Activated CD8-positive, alpha-beta T cell treated with anti-CD3 and anti-CD28 coated beads, Interleukin-2, amount 10 ng/mL, durations not matched to agents 7 days and 5 days (primary cell): ENCODE data around the gene KIF26B. TPM values are rescaled to one million over a fixed set of nuclear protein-coding genes. Genes with fewer than 3 reads are reported as not detected.

Source experiments
- ATAC-seq: fragments of 150-1000 bp; cut with Tn5 transposase; one replicate; pipeline ENCODE4 v1.10.0; 2021; ENCODE audit warnings: moderate library complexity
- CTCF ChIA-PET: fragments of 350-600 bp; sonication (Branson Sonifier 250); formaldehyde crosslinking; loops from one replicate; lab custom pipeline; 2021; ENCODE audit warnings: antibody characterized with exemption; lab: Charles Lee
- POLR2A ChIA-PET: fragments of 350-600 bp; sonication (Branson Sonifier 250); formaldehyde crosslinking; loops from one replicate; lab custom pipeline; 2021; ENCODE audit warnings: antibody characterized with exemption; lab: Charles Lee
- DNase-seq: peaks from one replicate; pipeline ENCODE4 v3.0.0-alpha.2; 2020
- H3K27ac Mint-ChIP-seq: one replicate; pipeline ENCODE4 v1.8.0; 2021; ENCODE audit warnings: mild to moderate bottlenecking, mixed read lengths
- H3K27me3 Mint-ChIP-seq: one replicate; pipeline ENCODE4 v1.8.0; 2021; ENCODE audit warnings: low read depth, mixed read lengths
- H3K36me3 Mint-ChIP-seq: one replicate; pipeline ENCODE4 v1.8.0; 2021; ENCODE audit warnings: low read depth, mixed read lengths
- H3K4me1 Mint-ChIP-seq: one replicate; pipeline ENCODE4 v1.8.0; 2021; ENCODE audit warnings: low read depth, mixed read lengths
- H3K4me3 Mint-ChIP-seq: one replicate; pipeline ENCODE4 v1.8.0; 2021; ENCODE audit warnings: mild to moderate bottlenecking, mixed read lengths
- H3K9me3 Mint-ChIP-seq: one replicate; pipeline ENCODE4 v1.8.0; 2022; ENCODE audit warnings: mixed read lengths; ENCODE audit not compliant: insufficient read depth
- total RNA-seq, 2 experiments: library from RNA; stranded (reverse); gene quantifications; one replicate each; pipeline ENCODE4 v1.2.3, GENCODE V29; 2021

KIF26B gene
- total RNA-seq, 2 experiments from 2014 or later = 0.03 to 0.08 TPM

DNA sequence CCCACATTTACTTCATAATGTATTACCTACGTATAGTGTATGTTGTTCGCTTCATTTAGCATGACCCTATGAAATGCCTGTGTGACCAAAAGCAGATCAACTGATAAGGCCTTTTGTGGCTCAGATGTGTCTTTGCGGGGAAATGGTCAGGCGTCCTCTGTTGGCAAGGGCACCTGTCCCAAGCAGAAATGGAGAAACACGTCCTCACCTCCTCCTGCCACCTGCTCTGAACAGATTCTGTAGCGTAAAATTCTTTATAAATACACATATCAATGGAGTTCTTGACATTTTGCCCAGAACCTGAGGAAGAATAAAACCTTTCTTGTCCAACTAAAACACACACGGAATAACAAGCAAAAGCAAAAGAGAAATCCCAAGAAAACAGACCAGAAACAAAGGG lies 417.9 kb downstream of the KIF26B start:
- H3K9me3 Mint-ChIP-seq = no peaks in the 10 kb centered on the region
- H3K36me3 Mint-ChIP-seq = no peaks in the 10 kb centered on the region
- H3K4me3 Mint-ChIP-seq = no peak overlapping the region
- CTCF ChIA-PET = interaction anchor here (1.0 kb wide), 1 partner anchor 417 kb away, joined by 3 read pairs; no protein-coding TSS in a partner anchor
- H3K4me1 Mint-ChIP-seq = no peaks in the 10 kb centered on the region
- H3K27me3 Mint-ChIP-seq = no peaks in the 10 kb centered on the region
- no peak overlapping the region for H3K27ac Mint-ChIP-seq
- ATAC-seq (no peak), DNase-seq (no peak)
- POLR2A ChIA-PET = no interaction called here

DNA sequence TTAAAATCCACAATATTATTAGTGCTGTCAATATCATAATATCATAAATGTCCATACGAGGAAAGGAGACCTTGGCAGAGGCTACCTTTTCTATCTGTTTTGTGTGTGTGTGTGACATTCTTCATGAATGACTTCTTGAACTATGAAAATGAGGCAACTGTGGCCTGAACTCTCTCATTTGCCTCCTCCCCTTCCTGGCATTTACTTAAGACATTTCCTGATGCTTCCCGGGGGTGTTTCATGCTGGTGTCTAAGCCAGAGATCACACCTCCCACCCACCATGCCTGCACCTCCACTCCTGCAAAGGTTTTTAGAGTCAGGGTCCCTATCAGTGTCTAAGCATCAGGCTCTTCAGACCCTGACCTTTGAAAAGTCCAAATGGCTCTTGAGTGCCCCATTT lies 420.9 kb downstream of the KIF26B start:
- Mint-ChIP-seq H3K4me1 (no peaks in the 10 kb centered on the region), H3K27ac (no peak overlapping the region), H3K9me3 (no peaks in the 10 kb centered on the region), H3K36me3 (no peaks in the 10 kb centered on the region), H3K4me3 (no peak overlapping the region), H3K27me3 (no peaks in the 10 kb centered on the region)
- POLR2A ChIA-PET = no interaction called here
- CTCF ChIA-PET = no interaction called here
- no peak for DNase-seq
- no peak for ATAC-seq

DNA sequence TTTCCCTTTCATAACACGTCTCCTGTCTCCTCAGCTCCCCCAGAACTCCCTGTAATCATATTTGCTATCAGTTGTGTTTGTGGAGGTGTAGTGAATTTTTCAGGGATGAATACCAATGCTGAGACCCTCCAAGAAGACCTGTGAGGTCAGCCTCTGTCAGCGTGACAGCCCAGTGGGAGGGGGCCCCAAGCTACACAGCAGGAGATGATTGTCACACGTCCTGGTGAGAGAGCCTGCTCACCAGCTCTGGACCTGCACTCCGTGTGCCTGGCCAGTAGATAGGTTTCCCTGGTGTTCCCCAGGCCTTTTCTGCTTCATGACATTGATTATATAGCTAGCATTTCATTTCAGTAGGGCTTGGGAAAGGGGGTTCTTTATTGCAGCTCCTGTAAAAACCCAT lies 421.5 kb downstream of the KIF26B start:
- no peaks in the 10 kb centered on the region for H3K9me3 Mint-ChIP-seq
- H3K4me1 Mint-ChIP-seq = no peaks in the 10 kb centered on the region
- no peaks in the 10 kb centered on the region for H3K36me3 Mint-ChIP-seq
- ChIA-PET CTCF (no interaction called here), POLR2A (no interaction called here)
- no peak for DNase-seq
- H3K27ac Mint-ChIP-seq = no peak overlapping the region
- H3K4me3 Mint-ChIP-seq = no peak overlapping the region
- H3K27me3 Mint-ChIP-seq = no peaks in the 10 kb centered on the region
- no peak for ATAC-seq

DNA sequence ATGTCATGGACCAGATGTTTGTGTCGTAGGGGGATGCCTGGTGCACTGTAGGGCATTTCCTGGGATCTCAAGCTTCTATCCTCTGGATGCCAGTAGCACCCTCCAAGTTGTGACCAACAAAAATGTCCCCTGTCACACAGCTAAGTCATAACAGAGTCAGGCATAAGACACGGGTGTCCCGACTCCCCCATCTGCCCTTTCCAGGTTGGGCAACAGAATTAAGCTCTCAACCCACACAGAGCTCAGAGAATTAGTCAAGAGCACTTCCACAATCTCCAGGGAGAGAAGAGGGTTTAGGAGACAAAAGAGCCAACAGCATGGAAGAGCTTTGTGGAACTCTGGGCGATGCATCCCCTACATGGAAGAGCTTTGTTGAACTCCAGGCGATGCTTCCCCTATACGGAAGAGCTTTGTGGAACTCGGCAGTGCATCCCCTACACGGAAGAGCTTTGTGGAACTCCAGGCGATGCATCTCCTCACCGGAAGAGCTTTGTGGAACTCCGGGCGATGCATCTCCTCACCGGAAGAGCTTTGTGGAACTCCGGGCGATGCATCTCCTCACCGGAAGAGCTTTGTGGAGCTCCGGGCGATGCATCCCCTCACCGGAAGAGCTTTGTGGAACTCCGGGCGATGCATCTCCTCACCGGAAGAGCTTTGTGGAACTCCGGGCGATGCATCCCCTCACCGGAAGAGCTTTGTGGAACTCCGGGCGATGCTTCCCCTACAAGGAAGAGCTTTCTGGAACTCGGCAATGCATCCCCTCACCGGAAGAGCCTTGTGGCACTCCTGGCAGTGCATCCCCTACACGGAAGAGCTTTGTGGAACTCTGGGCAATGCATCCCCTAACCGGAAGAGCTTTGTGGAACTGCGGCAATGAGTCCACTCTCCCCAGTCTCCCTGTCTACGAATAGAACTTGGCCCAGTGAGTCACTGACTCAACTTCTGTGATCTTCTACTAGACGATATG lies 422.7 kb downstream of the KIF26B start:
- Mint-ChIP-seq H3K4me3 (no peak overlapping the region), H3K9me3 (no peaks in the 10 kb centered on the region), H3K36me3 (no peaks in the 10 kb centered on the region), H3K27ac (no peak overlapping the region), H3K27me3 (no peaks in the 10 kb centered on the region), H3K4me1 (no peaks in the 10 kb centered on the region)
- DNase-seq (no peak), ATAC-seq (no peak)
- ChIA-PET POLR2A (no interaction called here), CTCF (no interaction called here)

DNA sequence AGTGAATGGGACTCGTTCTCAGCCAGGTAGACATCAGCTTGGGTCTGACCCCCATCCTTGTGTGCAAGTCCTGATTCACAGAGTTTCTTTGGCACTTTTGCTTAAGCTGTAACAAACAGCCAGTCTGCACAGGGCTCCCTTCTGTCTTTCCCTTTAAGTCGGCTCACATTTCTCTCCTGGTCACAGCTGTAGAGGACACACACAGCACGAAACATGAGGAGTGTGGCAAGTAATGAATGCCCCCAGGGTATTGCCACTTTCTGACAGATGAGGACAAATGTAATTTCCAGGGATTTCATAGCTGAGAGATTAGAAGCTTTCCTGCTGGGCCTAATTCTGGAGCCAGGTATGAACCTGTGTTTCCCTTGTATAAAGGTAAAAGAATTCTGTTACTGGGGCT lies 423.5 kb downstream of the KIF26B start:
- ChIA-PET CTCF (no interaction called here), POLR2A (no interaction called here)
- no peaks in the 10 kb centered on the region for H3K27me3 Mint-ChIP-seq
- ATAC-seq = no peak
- no peak overlapping the region for H3K27ac Mint-ChIP-seq
- H3K9me3 Mint-ChIP-seq = no peaks in the 10 kb centered on the region
- no peaks in the 10 kb centered on the region for H3K36me3 Mint-ChIP-seq
- no peaks in the 10 kb centered on the region for H3K4me1 Mint-ChIP-seq
- DNase-seq = no peak
- H3K4me3 Mint-ChIP-seq = no peak overlapping the region

DNA sequence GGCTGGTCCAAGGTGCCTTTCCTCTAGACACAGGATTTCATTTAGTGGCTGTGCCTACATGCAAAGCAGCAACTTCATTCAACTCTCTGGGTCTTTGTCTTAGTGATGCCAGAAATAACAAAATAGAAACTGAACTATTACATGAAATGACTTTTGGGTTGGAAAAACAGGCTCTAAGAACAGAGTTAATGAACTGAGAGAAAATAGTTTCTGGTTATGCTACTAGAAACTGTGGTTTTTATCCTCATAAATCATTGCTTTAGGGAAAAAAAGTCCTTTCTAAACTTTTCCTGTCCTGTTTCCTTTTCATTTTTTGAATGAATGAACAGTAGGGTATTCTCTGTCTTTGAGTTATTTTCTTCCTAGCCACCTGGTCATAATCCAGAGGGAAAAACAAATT lies 424.0 kb downstream of the KIF26B start:
- ChIA-PET POLR2A (no interaction called here), CTCF (no interaction called here)
- Mint-ChIP-seq H3K27me3 (no peaks in the 10 kb centered on the region), H3K4me1 (no peaks in the 10 kb centered on the region), H3K4me3 (no peak overlapping the region), H3K27ac (no peak overlapping the region), H3K9me3 (no peaks in the 10 kb centered on the region), H3K36me3 (no peaks in the 10 kb centered on the region)
- DNase-seq (no peak), ATAC-seq (no peak)

DNA sequence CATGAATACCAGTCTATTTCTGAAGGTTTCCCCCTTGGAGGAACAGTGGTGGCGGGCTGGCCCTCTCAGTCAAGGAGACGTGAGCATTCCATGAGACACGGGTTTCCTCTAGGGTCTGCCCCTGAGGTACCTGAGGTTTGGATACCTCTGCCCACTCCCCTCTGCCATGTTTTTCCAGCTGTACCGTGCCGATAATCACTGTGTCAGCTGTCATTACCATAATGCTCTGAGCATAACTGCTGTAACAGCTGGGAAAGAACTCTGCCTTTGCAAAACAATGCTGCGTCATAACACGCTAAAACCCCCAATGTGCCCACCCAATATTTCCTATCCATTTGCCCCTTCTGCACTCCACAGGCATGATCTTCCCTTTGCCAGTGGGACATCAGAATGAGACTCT lies 425.1 kb downstream of the KIF26B start:
- ChIA-PET POLR2A (no interaction called here), CTCF (no interaction called here)
- Mint-ChIP-seq H3K36me3 (no peaks in the 10 kb centered on the region), H3K27me3 (no peaks in the 10 kb centered on the region), H3K9me3 (no peaks in the 10 kb centered on the region), H3K27ac (no peak overlapping the region), H3K4me1 (no peaks in the 10 kb centered on the region), H3K4me3 (no peak overlapping the region)
- DNase-seq (no peak), ATAC-seq (no peak)

DNA sequence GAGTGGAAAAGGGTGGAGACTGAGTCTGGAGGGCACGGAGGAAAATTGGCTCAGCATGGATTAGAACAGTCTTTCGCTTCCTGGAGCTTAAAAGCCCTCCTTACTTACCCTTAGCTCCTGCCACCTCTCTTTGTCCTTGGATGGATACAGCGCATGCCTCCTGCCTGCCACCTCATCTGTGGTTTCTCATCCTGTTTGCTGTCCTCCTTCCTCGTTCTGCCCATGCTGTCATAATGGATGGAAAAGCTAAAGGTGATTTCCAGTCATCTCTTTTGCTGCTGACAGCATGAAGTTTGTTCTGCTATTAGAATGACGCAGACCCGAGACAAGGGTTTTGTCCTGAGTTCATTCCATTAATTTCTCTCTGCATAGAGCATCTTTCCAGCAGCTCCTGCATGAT lies 425.9 kb downstream of the KIF26B start:
- DNase-seq (no peak), ATAC-seq (no peak)
- no peaks in the 10 kb centered on the region for H3K9me3 Mint-ChIP-seq
- no peaks in the 10 kb centered on the region for H3K4me1 Mint-ChIP-seq
- no peak overlapping the region for H3K27ac Mint-ChIP-seq
- H3K27me3 Mint-ChIP-seq = no peaks in the 10 kb centered on the region
- H3K4me3 Mint-ChIP-seq = no peak overlapping the region
- POLR2A ChIA-PET = no interaction called here
- H3K36me3 Mint-ChIP-seq = no peaks in the 10 kb centered on the region
- CTCF ChIA-PET = no interaction called here

DNA sequence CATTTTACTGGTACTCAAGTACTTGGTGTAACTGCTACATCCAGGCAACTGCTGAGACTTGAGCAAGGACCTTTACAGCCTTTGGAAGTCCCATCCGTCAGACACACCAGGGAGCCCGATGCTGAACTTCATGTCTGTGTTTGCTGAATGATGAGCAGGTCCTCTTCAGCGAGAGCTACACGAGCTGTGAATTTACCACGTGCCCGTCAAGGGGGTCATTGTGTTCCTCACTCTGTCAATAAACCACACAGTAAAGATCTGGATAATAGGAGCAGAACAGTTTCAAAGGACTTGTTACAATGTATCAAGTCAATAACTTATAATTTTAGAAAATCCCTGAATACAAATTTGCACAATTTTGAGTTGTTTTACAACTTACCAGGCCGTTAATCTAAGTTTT lies 427.2 kb downstream of the KIF26B start:
- Mint-ChIP-seq H3K4me3 (no peak overlapping the region), H3K27me3 (no peaks in the 10 kb centered on the region), H3K27ac (no peak overlapping the region), H3K9me3 (no peaks in the 10 kb centered on the region), H3K36me3 (no peaks in the 10 kb centered on the region), H3K4me1 (no peaks in the 10 kb centered on the region)
- ATAC-seq = no peak
- ChIA-PET CTCF (no interaction called here), POLR2A (no interaction called here)
- DNase-seq = no peak

DNA sequence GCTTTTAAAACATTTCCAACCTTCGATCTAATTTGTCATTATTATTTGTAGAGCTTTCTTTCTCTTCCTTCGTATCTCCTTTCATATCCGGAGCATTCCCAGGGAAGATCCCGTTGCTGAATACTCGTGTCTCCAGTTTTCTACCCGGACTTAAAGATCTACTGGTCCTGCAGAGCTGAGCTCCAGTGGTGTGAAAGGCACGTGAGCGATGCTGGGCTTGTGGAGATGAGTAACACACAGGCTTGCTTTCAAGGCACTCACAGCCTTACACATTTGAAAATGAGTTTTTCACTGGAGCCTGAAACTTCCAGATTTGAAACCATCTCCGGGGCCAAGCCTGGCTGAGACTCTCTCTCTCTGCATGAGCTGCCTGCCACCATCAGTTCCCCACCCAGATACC lies 428.3 kb downstream of the KIF26B start:
- DNase-seq (no peak), ATAC-seq (no peak)
- no peak overlapping the region for H3K27ac Mint-ChIP-seq
- H3K27me3 Mint-ChIP-seq = no peaks in the 10 kb centered on the region
- H3K9me3 Mint-ChIP-seq = no peaks in the 10 kb centered on the region
- no peaks in the 10 kb centered on the region for H3K36me3 Mint-ChIP-seq
- no peak overlapping the region for H3K4me3 Mint-ChIP-seq
- POLR2A ChIA-PET = no interaction called here
- CTCF ChIA-PET = no interaction called here
- H3K4me1 Mint-ChIP-seq = no peaks in the 10 kb centered on the region

DNA sequence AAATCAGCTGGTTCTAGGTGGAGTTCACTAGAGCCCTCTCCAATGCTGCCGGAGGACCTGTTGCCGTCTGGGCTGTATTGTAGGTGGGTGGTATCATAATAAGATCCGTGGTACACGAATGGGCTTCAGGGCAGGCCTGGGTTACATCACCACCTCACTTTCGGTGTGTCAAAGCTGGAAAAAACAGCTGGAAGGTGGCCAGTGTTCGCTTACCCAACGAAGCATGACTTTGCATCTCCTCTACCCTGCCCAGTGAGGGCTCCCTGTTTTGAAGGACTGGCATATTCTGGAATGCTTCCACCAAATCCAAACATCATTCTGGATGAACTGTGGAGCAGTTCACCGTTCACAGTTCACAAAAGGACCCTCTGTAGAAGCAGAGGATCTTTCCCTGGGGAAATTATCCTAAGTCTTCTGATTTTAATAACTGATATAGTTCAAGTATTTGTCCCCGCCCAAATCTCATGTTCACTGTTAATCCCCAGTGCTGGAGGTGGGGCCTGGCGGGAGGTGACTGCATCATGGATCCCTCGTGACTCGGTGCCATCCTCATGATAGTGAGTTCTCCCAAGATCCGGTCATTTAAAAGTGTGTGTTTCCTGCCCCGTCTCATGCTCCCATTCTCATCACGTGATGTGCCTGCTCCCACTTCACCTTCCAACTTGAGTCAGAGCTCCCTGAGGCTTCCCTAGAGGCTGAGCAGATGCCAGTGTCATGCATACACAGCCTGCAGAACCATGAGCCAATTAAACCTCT lies 429.0 kb downstream of the KIF26B start:
- no peaks in the 10 kb centered on the region for H3K36me3 Mint-ChIP-seq
- DNase-seq (no peak), ATAC-seq (no peak)
- CTCF ChIA-PET = no interaction called here
- H3K4me1 Mint-ChIP-seq = no peaks in the 10 kb centered on the region
- POLR2A ChIA-PET = no interaction called here
- no peaks in the 10 kb centered on the region for H3K9me3 Mint-ChIP-seq
- no peak overlapping the region for H3K27ac Mint-ChIP-seq
- no peaks in the 10 kb centered on the region for H3K27me3 Mint-ChIP-seq
- H3K4me3 Mint-ChIP-seq = no peak overlapping the region

DNA sequence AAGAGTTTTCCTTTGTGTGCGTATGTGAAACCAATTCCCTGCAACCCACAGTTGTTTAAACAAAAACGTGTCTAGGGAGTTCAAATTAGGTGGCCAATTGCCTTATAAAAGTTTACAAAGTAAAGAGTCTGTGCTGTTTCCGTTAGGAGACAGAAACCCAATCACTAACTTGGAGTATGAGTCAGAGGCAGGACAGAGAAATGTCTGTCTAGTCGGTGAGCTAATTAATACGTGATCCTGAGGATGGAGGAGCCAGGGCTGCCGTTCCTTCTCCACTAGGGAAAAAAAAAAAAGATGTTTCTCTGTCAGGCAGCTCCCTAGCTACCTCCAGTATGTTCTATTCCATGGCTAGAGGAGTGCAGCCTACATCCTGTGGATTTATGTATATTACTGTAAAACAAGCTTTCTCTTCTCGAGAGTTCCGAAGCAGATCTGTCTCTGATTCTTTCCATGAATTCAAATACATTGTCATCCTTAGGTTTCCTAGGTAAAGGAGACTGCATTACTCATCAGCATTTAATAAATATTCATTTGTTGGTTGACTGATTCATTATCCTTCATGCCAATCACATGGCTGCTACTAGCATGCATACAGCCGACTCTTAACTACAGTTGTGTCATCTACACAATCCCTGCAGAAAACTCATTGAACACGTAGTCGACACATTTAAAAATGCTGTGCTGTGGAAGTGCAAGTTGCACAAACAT lies 430.6 kb downstream of the KIF26B start:
- Mint-ChIP-seq H3K9me3 (no peaks in the 10 kb centered on the region), H3K4me3 (no peak overlapping the region), H3K4me1 (no peaks in the 10 kb centered on the region), H3K36me3 (no peaks in the 10 kb centered on the region), H3K27me3 (no peaks in the 10 kb centered on the region), H3K27ac (no peak overlapping the region)
- no peak for DNase-seq
- ChIA-PET CTCF (no interaction called here), POLR2A (interaction anchor here (0.6 kb wide), 1 partner anchor 79 kb away, joined by 3 read pairs; no protein-coding TSS in a partner anchor)
- ATAC-seq = no peak
